CD4-positive, alpha-beta T cell (primary cell): Measurements from ENCODE around the gene MASP1. TPM values are rescaled to one million over a fixed set of nuclear protein-coding genes. Genes with fewer than 3 reads are reported as not detected.

Source experiments
- ATAC-seq: fragments of 200-7000 bp; cut with Tn5 transposase; one replicate; pipeline ENCODE4 v1.10.0; 2022; ENCODE audit warnings: mild to moderate bottlenecking; ENCODE audit not compliant: poor library complexity
- CTCF ChIA-PET: fragments of 350-600 bp; sonication (Branson Sonifier 250); formaldehyde crosslinking; loops from one replicate; lab custom pipeline; 2021; ENCODE audit warnings: antibody characterized with exemption, inconsistent platforms; lab: Charles Lee
- POLR2A ChIA-PET: fragments of 350-600 bp; sonication (Branson Sonifier 250); formaldehyde crosslinking; loops from one replicate; lab custom pipeline; 2021; ENCODE audit warnings: antibody characterized with exemption, inconsistent platforms; lab: Charles Lee
- DNase-seq, 14 experiments: peaks; one replicate each; pipeline ENCODE4 v3.0.0-alpha.2; 2013 to 2020; ENCODE audit warnings: mixed read lengths in 2 of 14
- H3K27ac ChIP-seq, 2 donors: one replicate each; pipeline versions ENCODE4 v1.5.1 to v1.7.0; 2013; ENCODE audit warnings: low read length in 2 of 2, low read depth in 1 of 2, mild to moderate bottlenecking in 1 of 2
- H3K27me3 ChIP-seq, 2 experiments: 1 replicate in 1 of 2; 2 replicates in 1 of 2; pipeline versions ENCODE4 v1.6.1 to v1.7.0; 2013; ENCODE audit warnings: low read length in 2 of 2, control low read depth in 1 of 2, mild to moderate bottlenecking in 1 of 2, moderate library complexity in 1 of 2; ENCODE audit not compliant: insufficient read depth in 2 of 2, control insufficient read depth in 1 of 2
- H3K36me3 ChIP-seq: one replicate; pipeline ENCODE4 v1.6.1; 2013; ENCODE audit warnings: low read length, control low read depth; ENCODE audit not compliant: insufficient read depth
- H3K4me1 ChIP-seq: one replicate; pipeline ENCODE4 v1.6.1; 2013; ENCODE audit warnings: low read length, control low read depth; ENCODE audit not compliant: insufficient read depth
- H3K4me3 ChIP-seq: one replicate; pipeline ENCODE4 v1.5.1; 2013; ENCODE audit warnings: mild to moderate bottlenecking, low read length, moderate library complexity
- H3K9me3 ChIP-seq, 2 experiments: 1 replicate in 1 of 2; 2 replicates in 1 of 2; pipeline versions ENCODE4 v1.6.1 to v1.7.0; 2013; ENCODE audit warnings: low read length in 2 of 2, mild to moderate bottlenecking in 2 of 2, control low read depth in 1 of 2, moderate library complexity in 1 of 2; ENCODE audit not compliant: control insufficient read depth in 1 of 2, insufficient read depth in 1 of 2
- H3K27ac Mint-ChIP-seq: one replicate; pipeline ENCODE4 v1.8.0; 2020; ENCODE audit warnings: mixed read lengths
- H3K27me3 Mint-ChIP-seq: one replicate; pipeline ENCODE4 v1.8.0; 2021; ENCODE audit warnings: mixed read lengths
- H3K36me3 Mint-ChIP-seq: one replicate; pipeline ENCODE4 v1.8.0; 2021; ENCODE audit warnings: low read depth, mixed read lengths
- H3K4me1 Mint-ChIP-seq: one replicate; pipeline ENCODE4 v1.8.0; 2021; ENCODE audit warnings: low read depth, mixed read lengths
- H3K4me3 Mint-ChIP-seq: one replicate; pipeline ENCODE4 v1.8.0; 2020; ENCODE audit warnings: mild to moderate bottlenecking, mixed read lengths
- H3K9me3 Mint-ChIP-seq: one replicate; pipeline ENCODE4 v1.8.0; 2020; ENCODE audit warnings: mixed read lengths
- intact Hi-C, 2 experiments: fragments of 100-400 bp; cut with DNase I in 1 of 2; cut with micrococcal nuclease in 1 of 2; formaldehyde crosslinking; loops; one replicate each; pipeline versions ENCODE4 v1.15.1 to v1.9.0; 2023 to 2025; cut with DNase I, micrococcal nuclease
- total RNA-seq, 174 experiments: library from RNA in 2 of 174; stranded (reverse) in 2 of 174; gene quantifications; one replicate each; pipeline ENCODE4 v1.2.3 and lab custom pipeline; 2021 to 2026
- TF ChIP-seq, protein P1 (sequence below): fragments of 200-600 bp; IDR thresholded peaks from one replicate; pipeline ENCODE4 v1.8.0; 2022; ENCODE audit warnings: antibody characterized with exemption, mild to moderate bottlenecking

Gene MASP1
- total RNA-seq, 2 experiments from 2014 or later: not detected

DNA sequence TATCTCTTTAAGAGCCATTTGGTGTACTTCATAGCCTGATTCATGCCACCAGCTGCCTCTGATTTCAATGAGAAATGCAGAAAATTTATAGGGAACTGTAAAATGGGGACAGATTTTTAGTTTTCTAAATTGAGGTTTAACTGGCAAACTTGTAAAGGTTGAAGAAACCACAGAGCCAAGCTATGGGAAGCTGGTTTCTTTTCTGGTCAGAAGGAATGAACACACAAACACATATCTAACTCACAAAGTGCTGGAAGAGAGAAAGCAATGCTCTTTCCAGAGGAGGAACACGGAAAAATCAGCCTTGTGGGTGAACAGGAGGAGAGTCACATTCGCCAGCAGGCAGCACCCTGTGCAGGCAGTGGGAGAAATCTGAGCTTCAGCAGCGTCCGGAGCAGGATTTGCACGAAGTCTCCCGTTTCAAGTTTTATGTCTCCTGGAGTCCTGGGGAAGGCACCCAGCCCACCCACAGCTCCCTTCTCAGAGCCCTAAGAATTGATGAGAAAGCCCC, 481 bp downstream of the MASP1 start:
- no peaks in the 10 kb centered on the region for H3K4me1 ChIP-seq
- no peaks in the 10 kb centered on the region for H3K36me3 ChIP-seq
- H3K27me3 ChIP-seq: peaks cover 0 to 23% of the 10 kb centered on the region in 2 experiments
- CTCF ChIA-PET: no interaction called here
- DNase-seq (no peak), ATAC-seq (no peak)
- POLR2A ChIA-PET: no interaction called here
- H3K9me3 ChIP-seq: no peaks in the 10 kb centered on the region
- H3K27ac Mint-ChIP-seq: no peak overlapping the region
- H3K4me1 Mint-ChIP-seq: no peaks in the 10 kb centered on the region
- TF ChIP-seq, protein P1, sequence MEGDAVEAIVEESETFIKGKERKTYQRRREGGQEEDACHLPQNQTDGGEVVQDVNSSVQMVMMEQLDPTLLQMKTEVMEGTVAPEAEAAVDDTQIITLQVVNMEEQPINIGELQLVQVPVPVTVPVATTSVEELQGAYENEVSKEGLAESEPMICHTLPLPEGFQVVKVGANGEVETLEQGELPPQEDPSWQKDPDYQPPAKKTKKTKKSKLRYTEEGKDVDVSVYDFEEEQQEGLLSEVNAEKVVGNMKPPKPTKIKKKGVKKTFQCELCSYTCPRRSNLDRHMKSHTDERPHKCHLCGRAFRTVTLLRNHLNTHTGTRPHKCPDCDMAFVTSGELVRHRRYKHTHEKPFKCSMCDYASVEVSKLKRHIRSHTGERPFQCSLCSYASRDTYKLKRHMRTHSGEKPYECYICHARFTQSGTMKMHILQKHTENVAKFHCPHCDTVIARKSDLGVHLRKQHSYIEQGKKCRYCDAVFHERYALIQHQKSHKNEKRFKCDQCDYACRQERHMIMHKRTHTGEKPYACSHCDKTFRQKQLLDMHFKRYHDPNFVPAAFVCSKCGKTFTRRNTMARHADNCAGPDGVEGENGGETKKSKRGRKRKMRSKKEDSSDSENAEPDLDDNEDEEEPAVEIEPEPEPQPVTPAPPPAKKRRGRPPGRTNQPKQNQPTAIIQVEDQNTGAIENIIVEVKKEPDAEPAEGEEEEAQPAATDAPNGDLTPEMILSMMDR: no peak
- H3K36me3 Mint-ChIP-seq: no peaks in the 10 kb centered on the region
- peaks cover 42% of the 10 kb centered on the region for H3K27me3 Mint-ChIP-seq
- intact Hi-C loops: no loop called here
- no peaks in the 10 kb centered on the region for H3K9me3 Mint-ChIP-seq
- H3K27ac ChIP-seq: no peak overlapping the region
- H3K4me3 Mint-ChIP-seq: no peak overlapping the region
- H3K4me3 ChIP-seq: no peak overlapping the region

DNA sequence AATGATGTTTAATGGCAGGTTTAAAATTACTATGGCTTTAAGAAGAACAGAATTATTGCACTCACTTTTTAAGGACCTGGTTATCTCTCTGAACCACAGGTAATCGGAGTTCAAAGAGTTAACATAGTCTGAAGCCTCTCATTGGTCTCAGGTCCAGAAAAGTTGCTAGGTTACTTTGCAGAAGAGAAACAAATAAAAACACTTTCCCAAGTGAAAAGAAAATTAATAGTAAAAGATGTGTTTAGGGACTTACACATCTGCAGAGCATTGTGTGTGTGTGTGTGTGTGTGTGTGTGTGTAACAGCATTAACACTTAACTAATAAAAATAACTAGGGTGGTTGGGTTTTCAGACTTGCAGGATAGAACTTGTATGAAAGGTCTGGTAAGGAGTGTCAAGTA, 1.0 kb downstream of the MASP1 start:
- H3K36me3 Mint-ChIP-seq: no peaks in the 10 kb centered on the region
- no peak overlapping the region for H3K4me3 Mint-ChIP-seq
- intact Hi-C loops: no loop called here
- H3K27me3 Mint-ChIP-seq: peaks cover 44% of the 10 kb centered on the region
- TF ChIP-seq, protein P1: no peak
- no peak for DNase-seq
- H3K36me3 ChIP-seq: no peaks in the 10 kb centered on the region
- no peak overlapping the region for H3K27ac ChIP-seq
- H3K4me1 ChIP-seq: no peaks in the 10 kb centered on the region
- ChIA-PET CTCF (no interaction called here), POLR2A (no interaction called here)
- H3K9me3 Mint-ChIP-seq: no peaks in the 10 kb centered on the region
- no peaks in the 10 kb centered on the region for H3K4me1 Mint-ChIP-seq
- H3K4me3 ChIP-seq: no peak overlapping the region
- no peaks in the 10 kb centered on the region for H3K9me3 ChIP-seq
- no peak overlapping the region for H3K27ac Mint-ChIP-seq
- ATAC-seq: no peak
- peaks cover 0 to 23% of the 10 kb centered on the region in 2 experiments for H3K27me3 ChIP-seq

DNA sequence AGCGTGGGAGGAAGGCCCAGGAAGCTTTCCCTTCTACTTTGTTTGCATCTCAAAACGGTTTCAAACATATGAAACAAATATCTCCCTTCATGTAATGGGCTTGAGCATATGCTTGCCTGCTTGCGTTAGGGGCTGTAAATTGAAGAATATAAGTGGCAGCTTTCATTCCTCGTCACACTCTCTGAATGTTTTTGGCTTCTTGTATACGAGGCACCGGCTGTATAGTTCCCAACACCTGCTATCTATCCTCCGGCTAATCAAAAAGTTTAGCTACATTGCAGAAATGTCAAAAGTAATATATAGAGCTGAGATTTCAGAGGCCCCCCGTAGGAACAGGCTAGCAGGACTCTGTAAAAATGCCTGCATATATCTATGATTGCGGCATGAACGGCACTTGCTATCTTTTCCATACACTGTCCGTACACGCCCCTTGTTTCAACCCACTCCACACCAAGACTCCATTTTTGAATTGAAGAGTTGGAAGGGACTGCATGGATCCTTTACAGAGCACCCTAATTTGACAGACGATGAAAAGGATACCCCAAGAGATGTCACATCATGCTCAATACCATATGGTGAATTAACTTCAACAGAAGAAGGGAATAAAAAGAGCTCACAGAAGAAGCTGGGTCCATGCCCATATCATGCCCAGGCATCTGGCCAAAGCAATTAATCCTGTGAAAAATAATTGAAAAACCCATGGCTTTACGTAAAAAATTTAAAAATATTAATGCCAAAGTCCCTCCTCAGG, 2.5 kb downstream of the MASP1 start:
- no peak overlapping the region for H3K4me3 Mint-ChIP-seq
- Histone ChIP-seq H3K27ac (no peak overlapping the region), H3K4me1 (no peaks in the 10 kb centered on the region), H3K4me3 (no peak overlapping the region), H3K9me3 (no peaks in the 10 kb centered on the region), H3K27me3 (peaks cover 0 to 23% of the 10 kb centered on the region in 2 experiments), H3K36me3 (no peaks in the 10 kb centered on the region)
- peaks cover 47% of the 10 kb centered on the region for H3K27me3 Mint-ChIP-seq
- H3K4me1 Mint-ChIP-seq: no peaks in the 10 kb centered on the region
- ChIA-PET CTCF (interaction anchor here (1.1 kb wide), 1 partner anchor 30 kb away, joined by 3 read pairs; no protein-coding TSS in a partner anchor), POLR2A (no interaction called here)
- ATAC-seq: no peak
- TF ChIP-seq, protein P1: no peak
- H3K36me3 Mint-ChIP-seq: no peaks in the 10 kb centered on the region
- intact Hi-C loops: no loop called here
- no peak for DNase-seq
- H3K9me3 Mint-ChIP-seq: no peaks in the 10 kb centered on the region
- no peak overlapping the region for H3K27ac Mint-ChIP-seq
